K562 (cell line): ENCODE data around the gene KCNJ4. TPM values are rescaled to one million over a fixed set of nuclear protein-coding genes. Genes with fewer than 3 reads are reported as not detected.
A peak's percentile ranks its signal among the peaks of the same experiment; 100 is the strongest.

Experiments used
- ATAC-seq: fragments of 200-7000 bp; cut with Tn5 transposase; 3 replicates; pipeline ENCODE4 v1.9.1; 2020; ENCODE audit warnings: moderate library complexity
- BruUV-seq: library from RNA; stranded (reverse); fragments of 400-500 nt; replicated peaks from 2 replicates; lab custom pipeline; 2021; lab: Mats Ljungman, UMichigan
- CTCF ChIA-PET: fragments of 300-600 bp; formaldehyde crosslinking; extraction: SDS; loops from one replicate; lab custom pipeline; 2021; ENCODE audit warnings: low intra/inter-chr PET ratio; lab: Yijun Ruan, JAX
- POLR2A ChIA-PET: fragments of 300-600, 350-650 bp; sonication (Branson Sonifier 250); formaldehyde crosslinking; extraction: SDS; loops from one replicate; lab custom pipeline; 2021; ENCODE audit warnings: antibody characterized with exemption, inconsistent platforms; lab: Yijun Ruan, JAX
- DNase-seq, 4 experiments: peaks; one replicate each; pipeline versions ENCODE4 v3.0.0 to v3.0.0-alpha.2; 2011 to 2018; ENCODE audit warnings: low spot score in 3 of 4, mixed read lengths in 3 of 4; ENCODE audit errors: extremely low read depth in 1 of 4
- FAIRE-seq: peaks from 2 replicates; lab custom pipeline; 2011; peaks lifted over from hg19 to GRCh38; lab: Jason Lieb, UNC
- H2AFZ ChIP-seq: 2 replicates; pipeline ENCODE4 v1.6.0; 2011; ENCODE audit warnings: low read depth, low read length, control low read depth, inconsistent platforms
- H3K27ac ChIP-seq: fragments of 200-600 bp; 3 replicates; pipeline ENCODE4 v1.8.0; 2011; ENCODE audit warnings: low read depth, mild to moderate bottlenecking, control low read depth, inconsistent platforms, low read length, moderate library complexity, mixed read lengths; ENCODE audit errors: extremely low read depth
- H3K27me3 ChIP-seq, 2 experiments: fragments of 300-600 bp in 1 of 2; 2 replicates in 1 of 2; 3 replicates in 1 of 2; pipeline versions ENCODE4 v1.6.0 to v1.8.0; 2011; ENCODE audit warnings: inconsistent platforms in 2 of 2, low read length in 2 of 2, mild to moderate bottlenecking in 1 of 2, mixed read lengths in 1 of 2, moderate library complexity in 1 of 2; ENCODE audit not compliant: control insufficient read depth in 2 of 2, insufficient read depth in 2 of 2
- H3K36me3 ChIP-seq: fragments of 300-600 bp; 3 replicates; pipeline ENCODE4 v1.8.0; 2011; ENCODE audit warnings: mild to moderate bottlenecking, low read length, inconsistent platforms; ENCODE audit not compliant: control insufficient read depth, insufficient read depth
- H3K4me1 ChIP-seq, 2 experiments: fragments of 200-600 bp in 1 of 2; replicated peaks in 1 of 2; 2 replicates in 1 of 2; 3 replicates in 1 of 2; pipeline versions ENCODE4 v1.5.1 to v1.8.0; 2011; ENCODE audit warnings: inconsistent platforms in 2 of 2, low read length in 2 of 2, mild to moderate bottlenecking in 1 of 2, mixed read lengths in 1 of 2, moderate library complexity in 1 of 2; ENCODE audit not compliant: control insufficient read depth in 2 of 2, insufficient read depth in 2 of 2
- H3K4me2 ChIP-seq: 2 replicates; pipeline ENCODE4 v1.6.1; 2011; ENCODE audit warnings: low read length, control low read depth, inconsistent platforms, mixed read lengths; ENCODE audit not compliant: insufficient read depth
- H3K4me3 ChIP-seq: fragments of 200-600 bp; sonication (generic), shearing (Covaris generic); 2 replicates; pipeline ENCODE4 v1.5.1; 2016; ENCODE audit warnings: control low read depth, inconsistent platforms
- H3K79me2 ChIP-seq: fragments of 200-600 bp; 3 replicates; pipeline ENCODE4 v1.8.0; 2011; ENCODE audit warnings: low read length, inconsistent platforms; ENCODE audit not compliant: control insufficient read depth, insufficient read depth
- H3K9ac ChIP-seq, 2 experiments: 2 replicates each; pipeline versions ENCODE4 v1.6.0 to v1.6.1; 2011; ENCODE audit warnings: low read depth in 2 of 2, low read length in 2 of 2, control low read depth in 1 of 2, inconsistent platforms in 1 of 2, mild to moderate bottlenecking in 1 of 2, mixed read lengths in 1 of 2; ENCODE audit not compliant: insufficient read depth in 1 of 2
- H3K9me1 ChIP-seq: one replicate; pipeline ENCODE4 v1.6.0; 2011; ENCODE audit warnings: inconsistent platforms, mild to moderate bottlenecking, low read length, moderate library complexity; ENCODE audit not compliant: control insufficient read depth, insufficient read depth
- H3K9me3 ChIP-seq: replicated peaks from 2 replicates; pipeline ENCODE4 v1.5.1; 2011; ENCODE audit warnings: low read depth, low read length, inconsistent platforms; ENCODE audit not compliant: control insufficient read depth, insufficient read depth
- H4K20me1 ChIP-seq: replicated peaks from 2 replicates; pipeline ENCODE4 v1.6.1; 2011; ENCODE audit warnings: low read length, inconsistent platforms, mixed read lengths; ENCODE audit not compliant: control insufficient read depth, insufficient read depth
- ARID2 ChIP-seq: fragments of 450-650 bp; IDR thresholded peaks from 2 replicates; pipeline ENCODE4 v1.6.1; 2017; ENCODE audit warnings: antibody characterized with exemption, mild to moderate bottlenecking
- C11orf30 ChIP-seq: fragments of 450-650 bp; IDR thresholded peaks from 2 replicates; pipeline ENCODE4 v1.6.1; 2016; ENCODE audit warnings: low read depth, mild to moderate bottlenecking
- E2F6 ChIP-seq, 2 experiments: IDR thresholded peaks; 2 replicates each; pipeline ENCODE4 v1.6.1; 2011; ENCODE audit warnings: borderline replicate concordance in 1 of 2, control low read depth in 1 of 2, low read depth in 1 of 2, low read length in 1 of 2, mild to moderate bottlenecking in 1 of 2, mixed read lengths in 1 of 2, moderate library complexity in 1 of 2; ENCODE audit not compliant: insufficient read depth in 1 of 2, insufficient read length in 1 of 2, poor library complexity in 1 of 2, severe bottlenecking in 1 of 2; ENCODE audit errors: extremely low read depth in 1 of 2
- MAX ChIP-seq: sonication (generic); formaldehyde crosslinking; IDR thresholded peaks from 2 replicates; pipeline ENCODE4 v1.9.0; 2022; ENCODE audit warnings: mild to moderate bottlenecking, missing genetic modification reagents
- MCM3 ChIP-seq: fragments of 450-650 bp; IDR thresholded peaks from 2 replicates; pipeline ENCODE4 v1.6.1; 2016
- NONO ChIP-seq, 2 experiments: fragments of 200-400 bp in 1 of 2; fragments of 450-650 bp in 1 of 2; formaldehyde crosslinking in 1 of 2; IDR thresholded peaks; 2 replicates each; pipeline ENCODE4 v1.6.1; 2017; ENCODE audit warnings: low read depth in 2 of 2, mild to moderate bottlenecking in 2 of 2, moderate library complexity in 2 of 2, low read length in 1 of 2
- POU5F1 ChIP-seq: fragments of 150-350 bp; IDR thresholded peaks from 2 replicates; pipeline ENCODE4 v1.6.1; 2014; ENCODE audit warnings: borderline replicate concordance, low read length, low read depth, mild to moderate bottlenecking; ENCODE audit not compliant: partially characterized antibody
- RBFOX2 ChIP-seq: fragments of 200-400 bp; formaldehyde crosslinking; IDR thresholded peaks from 2 replicates; pipeline ENCODE4 v1.6.1; 2017; ENCODE audit warnings: low read depth, mild to moderate bottlenecking, low read length, moderate library complexity
- RBM14 ChIP-seq: fragments of 200-400 bp; formaldehyde crosslinking; IDR thresholded peaks from 2 replicates; pipeline ENCODE4 v1.6.1; 2018; ENCODE audit warnings: low read depth, mild to moderate bottlenecking, low read length, moderate library complexity, borderline replicate concordance; ENCODE audit not compliant: insufficient read depth
- RBM22 ChIP-seq: fragments of 200-400 bp; formaldehyde crosslinking; IDR thresholded peaks from 2 replicates; pipeline ENCODE4 v1.6.1; 2018; ENCODE audit warnings: low read length, low read depth; ENCODE audit not compliant: poor library complexity, severe bottlenecking
- RCOR1 ChIP-seq, 2 experiments: IDR thresholded peaks; 2 replicates each; pipeline ENCODE4 v1.6.1; 2012; ENCODE audit warnings: low read depth in 2 of 2, low read length in 2 of 2, borderline replicate concordance in 1 of 2, improper control_type of control experiment in 1 of 2
- TRIM28 ChIP-seq: fragments of 450-650 bp; IDR thresholded peaks from 2 replicates; pipeline ENCODE4 v1.6.1; 2017
- VEZF1 ChIP-seq: fragments of 200-800 bp; sonication (Bioruptor generic); IDR thresholded peaks from 2 replicates; pipeline ENCODE4 v1.6.1; 2017; ENCODE audit warnings: missing genetic modification characterization, missing compliant biosample characterization
- XRCC5 ChIP-seq: fragments of 200-400 bp; formaldehyde crosslinking; IDR thresholded peaks from 2 replicates; pipeline ENCODE4 v1.6.1; 2017; ENCODE audit warnings: low read depth, mild to moderate bottlenecking, low read length
- ZKSCAN8 ChIP-seq: fragments of 200-800 bp; sonication (Bioruptor generic); IDR thresholded peaks from 2 replicates; pipeline ENCODE4 v1.6.1; 2016; ENCODE audit warnings: missing genetic modification characterization, missing compliant biosample characterization
- ZNF277 ChIP-seq: fragments of 250-450 bp; sonication (Bioruptor Pico); IDR thresholded peaks from 2 replicates; pipeline ENCODE4 v1.8.0; 2022; ENCODE audit warnings: inconsistent platforms, mild to moderate bottlenecking, moderate library complexity, borderline replicate concordance
- WGBS: fragments of 100-300 bp; shearing (Covaris generic); methylation state at CpG from one replicate; pipeline ENCODE4 v1.1.6; 2016; ENCODE audit warnings: low coverage, mixed read lengths; ENCODE audit not compliant: insufficient coverage; ENCODE audit errors: missing lambda C conversion rate; 5-methylcytosine and 5-hydroxymethylcytosine counted together
- in situ Hi-C: fragments of 300-500 bp; cut with MboI; formaldehyde crosslinking; loops from 4 replicates; pipeline ENCODE4 v1.15.0; 2018; ENCODE audit warnings: inconsistent platforms, mixed read lengths
- intact Hi-C: fragments of 100-400 bp; cut with micrococcal nuclease; formaldehyde crosslinking; loops from 2 replicates; pipeline ENCODE4 v1.14.2; 2022
- polyA plus RNA-seq, 8 experiments: library from polyadenylated mRNA; depleted of rRNA in 4 of 8; stranded (reverse) in 5 of 8; unstranded in 3 of 8; fragments of >200 nt; fragmentation: Nextera tagmentation in 2 of 8; fragmentation: Illumina TruSeq in 1 of 8; extraction: Ambion mirVana in 2 of 8; extraction: Trizol in 1 of 8; gene quantifications; 2 replicates each; pipeline versions ENCODE4 v1.2.1 to v1.2.3, GENCODE V29; 2011 to 2014; ENCODE audit warnings: inconsistent platforms in 1 of 8, missing spikeins in 1 of 8
- total RNA-seq, 7 experiments: library from RNA; depleted of rRNA in 6 of 7; stranded (reverse); fragments of >200 nt in 6 of 7; fragmentation: Illumina TruSeq in 2 of 7; extraction: Trizol in 2 of 7; gene quantifications; 2 replicates each; pipeline versions ENCODE4 v1.2.1 to v1.2.3, GENCODE V29; 2011 to 2021; ENCODE audit warnings: low replicate concordance in 1 of 7

KCNJ4 gene
- total and polyA plus RNA-seq, 9 of the 15 experiments (the other 6 are each of a cell fraction or from before 2014, with no cell fraction given) = 0.07 to 0.55 (median 0.09) TPM; not detected in 4

DNA sequence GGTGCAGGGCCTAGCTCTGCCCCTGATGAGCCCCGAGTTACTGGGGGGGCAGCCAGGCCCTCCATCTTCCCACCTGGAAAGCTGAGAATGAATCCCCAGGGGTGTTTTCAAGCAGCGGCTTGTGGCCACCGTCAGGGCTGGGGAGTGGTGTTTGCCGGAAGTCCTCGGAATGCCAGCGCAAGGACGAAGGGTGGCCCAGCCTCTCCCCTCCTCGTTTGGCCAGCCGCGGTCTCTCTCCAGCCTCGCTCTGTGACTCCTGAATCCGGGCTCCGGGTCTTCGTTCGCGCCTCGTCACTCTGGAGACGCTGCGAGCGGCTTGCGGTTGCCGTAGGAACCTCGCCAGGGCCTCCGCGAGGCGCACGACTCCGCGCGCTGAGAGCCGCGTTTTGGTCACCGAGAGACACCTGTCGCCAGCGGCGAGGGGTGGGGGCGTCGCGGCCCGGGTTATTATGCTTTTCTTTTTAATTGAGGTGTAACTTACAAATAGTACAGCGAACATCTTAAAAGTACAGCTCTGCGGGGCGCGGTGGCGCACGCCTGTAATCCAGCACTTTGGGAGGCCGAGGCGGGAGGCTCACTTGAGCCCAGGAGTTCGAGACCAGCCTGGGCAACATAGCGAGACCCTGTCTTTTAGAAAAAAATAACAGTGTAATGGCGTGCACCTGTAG is 6.5 kb upstream of the KCNJ4 start:
- peak overlapping the region; percentile 55; the same call in 1 of the 2 replicates for H3K4me2 ChIP-seq
- H3K9me3 ChIP-seq = no peaks in the 10 kb centered on the region
- peak overlapping the region; percentile 11; the same call in 1 of the 2 replicates for H3K4me3 ChIP-seq
- no TSS peak for BruUV-seq
- no peaks in the 10 kb centered on the region for H3K9me1 ChIP-seq
- H2AFZ ChIP-seq = peak overlapping the region; percentile 82
- H3K36me3 ChIP-seq = no peaks in the 10 kb centered on the region
- ChIA-PET POLR2A (interaction anchor here (0.5 to 1.0 kb wide), 2 partner anchors 9 to 63 kb away, joined by 3 read pairs; no protein-coding TSS in a partner anchor), CTCF (no interaction called here)
- intact Hi-C loops = no loop called here
- H3K9ac ChIP-seq = peak overlapping the region in 1 of 2 experiments; percentile 70; a peak in 2 of 4 replicates
- in situ Hi-C loops = no loop called here
- 3% methylated on average over 43 of the region's 51 CpGs for WGBS
- H3K79me2 ChIP-seq = no peaks in the 10 kb centered on the region
- DNase-seq (peak; percentile 71 to 86 (median 73)), FAIRE-seq (peak; percentile 65), ATAC-seq (peak; percentile 91)
- no peak overlapping the region for H3K27ac ChIP-seq
- H4K20me1 ChIP-seq = no peaks in the 10 kb centered on the region
- H3K4me1 ChIP-seq = peaks cover 14 to 29% of the 10 kb centered on the region in 2 experiments; a peak in 4 of 5 replicates
- no peaks in the 10 kb centered on the region for H3K27me3 ChIP-seq
- TF ChIP-seq ZKSCAN8 (CRISPR knock-in tag) (no peak), MCM3 (no peak), VEZF1 (peak; percentile 42; the same call in 1 of the 2 replicates), NONO (IDR thresholded peaks at IDR 0.05; ENCODE audit: low read depth in 2 of 2, low read length in 1 of 2) (peak in 1 of 2 experiments; percentile 73; a peak in 1 of 4 replicates), ZNF277 (CRISPR knock-in tag) (no peak), MAX (CRISPR knock-in tag) (peak; percentile 37), POU5F1 (no peak), ARID2 (no peak), RBM14 (no peak), RBM22 (peak; percentile 98), E2F6 (IDR thresholded peaks at IDR 0.05; ENCODE audit: borderline replicate concordance in 1 of 2, extremely low read depth in 1 of 2, insufficient read depth in 1 of 2, insufficient read length in 1 of 2, low read depth in 1 of 2, low read length in 1 of 2, poor library complexity in 1 of 2, severe bottlenecking in 1 of 2) (peak; percentile 61 to 67), TRIM28 (no peak), C11orf30 (no peak), XRCC5 (peak; percentile 65; the same call in 1 of the 2 replicates), RBFOX2 (peak; percentile 35; the same call in 1 of the 2 replicates), RCOR1 (IDR thresholded peaks at IDR 0.05; ENCODE audit: borderline replicate concordance in 1 of 2, low read depth in 2 of 2, low read length in 2 of 2) (0 out of 4 replicates have a peak, but pooled peaks of 1 of the 2 experiments have one; percentile 38)
